ENCODE results near the gene LRFN5.

GRCh38 chr14:41641690-41642089, 35.0 kb downstream of the LRFN5 start:
- TF ChIP-seq EP300 (IDR thresholded peaks at IDR 0.05) = no peak
- TF ChIP-seq CTCF (IDR thresholded peaks at IDR 0.05) = no peak
- no peak for TF ChIP-seq POLR2AphosphoS5 (IDR thresholded peaks at IDR 0.05)
